Left ventricle myocardium inferior (tissue), 1 donor: ENCODE measurements around the gene SLC22A16. TPM values are rescaled to one million over a fixed set of nuclear protein-coding genes. Genes with fewer than 3 reads are reported as not detected.
A peak's percentile ranks its signal among the peaks of the same experiment; 100 is the strongest.

Experiments used
- DNase-seq: peaks from one replicate; pipeline ENCODE4 v3.0.0-alpha.2; 2020
- H3K27ac ChIP-seq: fragments of 200-600 bp; replicated peaks from 2 replicates; pipeline ENCODE4 v1.8.0; 2021
- H3K27me3 ChIP-seq: fragments of 200-600 bp; 2 replicates; pipeline ENCODE4 v1.8.0; 2021; ENCODE audit warnings: low read depth
- H3K36me3 ChIP-seq: fragments of 200-600 bp; 2 replicates; pipeline ENCODE4 v1.8.0; 2021
- H3K4me1 ChIP-seq: fragments of 200-600 bp; 2 replicates; pipeline ENCODE4 v1.8.0; 2021
- H3K4me3 ChIP-seq: fragments of 200-600 bp; 2 replicates; pipeline ENCODE4 v1.8.0; 2021; ENCODE audit warnings: mild to moderate bottlenecking, moderate library complexity
- H3K9me3 ChIP-seq: fragments of 200-600 bp; replicated peaks from 2 replicates; pipeline ENCODE4 v1.8.0; 2021
- CTCF ChIP-seq: fragments of 200-600 bp; IDR thresholded peaks from 2 replicates; pipeline ENCODE4 v1.8.0; 2021; ENCODE audit warnings: antibody characterized with exemption, mild to moderate bottlenecking, borderline replicate concordance
- intact Hi-C: fragments of 100-400 bp; cut with micrococcal nuclease; formaldehyde crosslinking; loops from one replicate; pipeline ENCODE4 v1.11.0; 2022
- total RNA-seq: library from RNA; stranded (reverse); fragmentation: NEBNext Ultra II Directional; extraction: Animal tissue kit (Norgen Biotek cat#: 25700); gene quantifications from one replicate; pipeline ENCODE4 v1.2.1, GENCODE V29; 2021
- donor health status: DM: no; HTN: yes; CAD: no; lungs with severe emphysema.

SLC22A16 gene
- total RNA-seq, 1 donor from 2014 or later: not detected

- no peak for DNase-seq
- H3K9me3 ChIP-seq: peaks cover 8% of the 10 kb centered on the region
- H3K27me3 ChIP-seq: peaks cover 11% of the 10 kb centered on the region
- no peaks in the 10 kb centered on the region for H3K36me3 ChIP-seq
- no peak overlapping the region for H3K4me3 ChIP-seq
- no peaks in the 10 kb centered on the region for H3K4me1 ChIP-seq
- H3K27ac ChIP-seq: no peak overlapping the region
- no peak for TF ChIP-seq CTCF
- intact Hi-C loops: no loop called here
These were observed 54.0 kb downstream of the SLC22A16 start for GRCh38 chr6:110422444-110422822.

GRCh38 chr6:110421749-110422443, 54.5 kb downstream of the SLC22A16 start:
- intact Hi-C loops: no loop called here
- DNase-seq: no peak
- Histone ChIP-seq H3K9me3 (peaks cover 8% of the 10 kb centered on the region), H3K4me3 (no peak overlapping the region), H3K27me3 (peaks cover 5% of the 10 kb centered on the region), H3K4me1 (no peaks in the 10 kb centered on the region), H3K36me3 (no peaks in the 10 kb centered on the region), H3K27ac (no peak overlapping the region)
- no peak for TF ChIP-seq CTCF

GRCh38 chr6:110419028-110419739, 57.2 kb downstream of the SLC22A16 start:
- H3K4me1 ChIP-seq: peaks cover 14% of the 10 kb centered on the region
- no peak for TF ChIP-seq CTCF
- H3K27ac ChIP-seq: no peak overlapping the region
- peaks cover 8% of the 10 kb centered on the region for H3K9me3 ChIP-seq
- no peak overlapping the region for H3K4me3 ChIP-seq
- intact Hi-C loops: no loop called here
- H3K27me3 ChIP-seq: no peaks in the 10 kb centered on the region
- no peak for DNase-seq
- H3K36me3 ChIP-seq: no peaks in the 10 kb centered on the region

GRCh38 chr6:110418594-110418993, 57.8 kb downstream of the SLC22A16 start:
- Histone ChIP-seq H3K27ac (no peak overlapping the region), H3K9me3 (peaks cover 8% of the 10 kb centered on the region), H3K27me3 (no peaks in the 10 kb centered on the region), H3K4me3 (no peak overlapping the region), H3K4me1 (peaks cover 19% of the 10 kb centered on the region), H3K36me3 (no peaks in the 10 kb centered on the region)
- intact Hi-C loops: no loop called here
- TF ChIP-seq CTCF: no peak
- no peak for DNase-seq

GRCh38 chr6:110415086-110415916, 61.1 kb downstream of the SLC22A16 start, which contains the start of gene DDO:
Gene DDO, minus strand, starts transcription at chr6:110415575. Its CDS starts 2,113 bp downstream, at chr6:110413462.
- intact Hi-C loops: no loop called here
- peak; percentile 86 for DNase-seq

More at GRCh38 chr6:110415086-110415916, 61.1 kb downstream of the SLC22A16 start, which contains the start of gene DDO:
- no peaks in the 10 kb centered on the region for H3K9me3 ChIP-seq
- H3K27ac ChIP-seq: peak within 1 kb of the TSS; percentile 91
- H3K4me3 ChIP-seq: peak within 1 kb of the TSS; percentile 63
- no peak for TF ChIP-seq CTCF
- no peaks in the 10 kb centered on the region for H3K27me3 ChIP-seq
- H3K36me3 ChIP-seq: no peaks in the 10 kb centered on the region
- H3K4me1 ChIP-seq: peaks cover 19% of the 10 kb centered on the region
